ENCODE data around the gene HSD17B10.
"Not testable (repeated sequence)": the region's sequence is repeated elsewhere in the genome, so short reads cannot be mapped to it uniquely, and the experiment has no call there.

HSD17B10 gene

DNA sequence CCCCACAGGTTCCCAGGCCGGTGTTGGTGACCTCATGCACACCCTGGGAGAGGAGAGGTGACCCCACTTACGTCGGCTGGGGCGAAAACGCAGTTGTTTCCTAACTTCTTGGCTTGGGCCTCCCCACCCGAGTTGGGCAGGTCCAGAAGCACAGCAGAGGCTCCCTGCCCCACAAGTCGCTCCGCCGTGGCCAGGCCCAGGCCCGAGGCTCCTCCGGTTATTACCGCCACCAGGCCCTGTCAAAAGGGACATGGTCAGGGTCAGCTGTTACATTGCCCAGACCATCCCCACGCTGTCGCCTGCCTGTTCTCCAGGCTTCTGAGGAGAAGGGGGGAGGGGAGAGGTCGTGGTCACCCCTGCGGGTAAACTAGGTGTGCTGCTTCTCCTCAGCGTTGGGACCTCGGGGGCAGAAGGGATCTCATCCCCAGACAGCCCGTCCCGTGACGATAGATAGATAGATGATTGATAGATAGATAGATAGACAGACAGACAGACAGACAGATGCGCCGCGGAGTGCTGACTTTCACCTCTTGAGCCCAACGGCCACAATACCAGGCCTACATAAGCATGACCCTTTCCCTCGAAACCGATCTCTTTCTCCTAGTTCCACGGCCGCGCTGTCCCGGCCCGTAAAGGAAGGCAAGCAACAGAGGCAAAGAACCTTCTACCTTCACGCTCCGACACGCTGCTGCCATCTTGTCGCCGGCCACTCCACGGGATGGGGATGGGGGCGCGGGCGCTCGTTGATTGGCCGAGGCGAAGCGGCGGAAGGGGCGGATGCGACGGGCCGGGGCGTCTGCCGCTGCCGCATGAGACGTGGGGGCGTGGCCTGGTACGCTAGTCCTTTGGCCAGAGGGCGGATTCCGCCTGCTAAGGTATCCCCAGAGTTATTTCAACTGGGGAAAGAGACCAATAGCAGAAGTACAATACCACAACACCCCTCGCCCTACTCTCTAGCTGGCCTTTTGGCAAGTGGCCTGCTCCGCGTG is at the start of gene HSD17B10:
Gene HSD17B10, minus strand, starts transcription at position 720 of the 989 bp plus-strand sequence. Its CDS starts 25 bp downstream, at position 695.
- DNase-seq = peak; percentile 88

DNA sequence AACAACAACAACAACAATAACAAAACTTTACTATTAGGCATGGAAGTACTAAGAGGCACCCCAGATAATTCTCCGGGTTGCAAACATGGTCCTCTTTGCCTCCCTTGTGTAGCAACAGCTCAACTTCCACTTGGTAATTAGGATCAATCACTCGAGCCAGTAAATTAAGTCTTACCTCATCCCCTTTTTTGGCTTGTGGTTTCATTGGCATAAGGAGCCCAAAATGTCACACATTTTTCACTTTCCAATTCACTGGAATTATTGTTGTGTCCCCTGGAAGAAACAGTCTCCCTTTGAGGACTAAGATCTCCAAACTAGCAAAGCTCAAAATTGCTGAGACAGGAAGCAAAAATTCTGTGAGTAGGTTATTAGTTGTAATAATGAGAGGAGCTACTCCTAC is 49.2 kb upstream of the HSD17B10 start:
- no peak for DNase-seq

- peak; percentile 33 for DNase-seq
These were observed 47.8 kb upstream of the HSD17B10 start for GRCh38 chrX:53481816-53482465.

DNA sequence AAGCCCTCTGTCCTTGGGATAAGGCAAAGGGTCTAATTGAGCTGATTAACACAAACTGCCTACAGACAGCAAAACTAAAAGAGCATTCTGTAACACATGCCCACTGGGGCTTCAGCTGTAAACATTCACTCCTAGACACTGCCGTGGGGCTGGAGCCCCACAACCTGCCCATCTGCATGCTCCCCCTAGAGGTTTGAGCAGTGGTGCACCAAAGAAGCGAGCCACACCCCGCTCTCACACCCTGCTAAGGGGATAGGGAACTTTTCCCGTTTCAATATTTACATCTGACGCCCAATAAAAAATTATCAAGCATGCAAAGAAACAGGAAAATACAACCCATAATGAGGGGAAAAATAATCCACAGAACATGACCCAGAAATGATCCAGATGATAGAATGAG is 46.9 kb upstream of the HSD17B10 start:
- DNase-seq = no peak

GRCh38 chrX:53479301-53479700 is 45.1 kb upstream of the HSD17B10 start:
- no peak for DNase-seq

DNA sequence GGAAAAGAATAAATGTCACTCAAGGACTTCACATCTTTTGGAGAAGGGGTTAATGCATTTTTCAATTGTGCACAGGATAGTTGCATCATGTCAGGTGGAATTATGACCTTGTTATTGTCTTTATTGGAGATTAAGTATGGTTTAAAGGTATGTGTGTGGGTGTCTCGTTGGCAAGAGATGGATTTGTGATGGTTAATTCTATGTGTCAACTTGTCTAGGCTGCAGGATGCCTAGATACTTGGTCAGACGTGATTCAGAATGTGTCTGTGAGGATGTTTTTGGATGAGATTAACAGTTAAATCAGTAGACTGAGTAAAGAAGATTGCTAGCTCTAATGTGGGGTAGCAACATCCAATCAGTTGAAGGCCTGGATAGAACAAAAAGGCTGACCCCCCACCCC is 42.2 kb upstream of the HSD17B10 start:
- DNase-seq = no peak

DNA sequence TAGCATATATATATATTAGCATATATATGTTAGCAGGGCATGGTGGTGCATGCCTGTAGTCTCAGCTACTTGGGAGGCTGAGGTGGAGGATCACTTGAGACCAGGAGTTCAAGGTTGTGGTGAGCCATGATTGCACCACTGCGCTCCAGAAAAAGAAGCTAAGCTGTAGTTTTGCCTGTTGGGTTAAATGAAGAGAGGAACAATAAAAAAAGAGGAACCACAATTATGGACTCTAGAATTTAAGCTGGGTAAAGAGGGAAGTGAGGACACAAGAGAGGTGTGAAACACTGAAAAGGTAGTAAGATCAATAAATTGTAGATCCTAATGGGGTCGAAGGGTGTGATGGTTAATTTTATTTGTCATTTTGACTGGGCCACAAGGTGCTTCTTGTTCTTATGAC is 40.5 kb upstream of the HSD17B10 start:
- DNase-seq = no peak

GRCh38 chrX:53471346-53471745 is 37.2 kb upstream of the HSD17B10 start:
- no peak for DNase-seq

DNA sequence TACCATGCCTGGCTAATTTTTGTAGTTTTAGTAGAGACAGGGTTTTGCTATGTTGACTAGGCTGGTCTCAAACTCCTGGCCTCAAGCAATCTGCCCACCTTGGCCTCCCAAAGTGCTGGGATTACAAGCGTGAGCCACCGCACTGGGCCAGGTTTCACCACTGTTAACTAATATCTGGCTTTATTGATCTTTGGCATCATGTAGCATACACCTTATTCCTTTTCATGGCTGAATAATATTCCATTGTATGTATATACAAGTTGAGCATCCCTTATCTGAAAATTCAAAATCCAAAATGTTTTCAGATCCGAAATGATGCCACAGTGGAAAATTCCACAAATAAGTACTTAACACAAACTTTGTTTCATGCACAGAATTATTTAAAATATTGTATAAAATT is 34.5 kb upstream of the HSD17B10 start:
- DNase-seq = not testable (repeated sequence)

DNA sequence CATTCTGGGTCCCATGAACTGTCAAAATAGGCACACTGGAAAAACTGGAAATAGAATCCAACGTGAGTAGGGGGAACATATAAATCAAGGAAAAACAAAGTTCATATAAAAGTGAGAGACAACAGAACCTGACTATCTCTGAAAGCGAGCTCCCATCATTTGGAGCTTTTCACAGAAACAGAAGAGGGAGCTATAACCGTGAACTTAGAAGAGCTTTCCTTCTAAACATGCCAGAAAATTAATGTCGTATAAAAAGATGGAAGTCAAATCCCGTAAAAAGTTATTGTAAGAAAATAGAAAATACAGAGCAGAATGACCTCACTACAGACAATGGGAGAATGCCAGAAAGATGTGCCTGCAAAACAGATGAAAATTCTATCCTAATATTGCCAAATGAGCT is 23.9 kb upstream of the HSD17B10 start:
- DNase-seq = no peak

DNA sequence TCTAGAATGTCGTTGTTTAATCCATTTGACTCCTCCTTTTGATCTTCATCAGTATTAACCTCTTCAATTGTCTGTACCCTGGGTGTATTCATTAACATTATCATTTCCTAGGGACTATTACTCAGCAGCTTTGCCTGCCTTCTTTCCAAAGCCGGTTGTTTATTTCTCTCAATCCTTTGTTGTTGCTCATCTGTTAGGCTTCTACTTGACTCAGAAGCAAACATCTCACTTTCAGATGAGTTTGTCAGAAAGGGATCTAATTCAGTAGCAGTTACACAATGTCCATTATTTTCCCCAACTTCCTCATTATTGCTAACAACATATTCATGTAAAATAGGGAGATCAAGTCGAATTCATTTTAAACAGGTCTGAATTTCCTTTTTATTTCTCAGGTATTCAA is 22.1 kb upstream of the HSD17B10 start:
- no peak for DNase-seq

GRCh38 chrX:53452812-53453211 is 18.6 kb upstream of the HSD17B10 start:
- no peak for DNase-seq

GRCh38 chrX:53449632-53450031 is 15.5 kb upstream of the HSD17B10 start:
- no peak for DNase-seq

DNA sequence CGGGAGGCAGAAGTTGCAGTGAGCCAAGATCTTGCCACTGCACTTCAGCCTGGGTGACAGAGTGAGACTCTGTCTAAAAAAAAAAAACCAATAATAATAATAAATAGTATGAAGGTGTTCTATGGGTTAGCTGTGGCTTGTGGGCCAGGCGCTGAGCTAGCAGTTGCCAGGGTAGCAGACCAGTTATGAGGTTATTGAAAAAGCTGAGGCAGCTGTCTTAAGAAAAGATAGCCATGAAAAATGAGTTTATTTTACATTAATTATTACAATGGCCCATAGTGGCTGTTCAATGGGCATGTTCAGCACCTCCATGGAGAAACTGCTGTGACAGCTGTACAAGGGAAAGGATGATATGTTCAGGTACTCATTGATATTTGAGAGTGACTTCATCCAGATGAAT is 13.3 kb upstream of the HSD17B10 start:
- no peak for DNase-seq

- DNase-seq = peak; percentile 26
These were observed 11.8 kb upstream of the HSD17B10 start for GRCh38 chrX:53445977-53446376.

DNA sequence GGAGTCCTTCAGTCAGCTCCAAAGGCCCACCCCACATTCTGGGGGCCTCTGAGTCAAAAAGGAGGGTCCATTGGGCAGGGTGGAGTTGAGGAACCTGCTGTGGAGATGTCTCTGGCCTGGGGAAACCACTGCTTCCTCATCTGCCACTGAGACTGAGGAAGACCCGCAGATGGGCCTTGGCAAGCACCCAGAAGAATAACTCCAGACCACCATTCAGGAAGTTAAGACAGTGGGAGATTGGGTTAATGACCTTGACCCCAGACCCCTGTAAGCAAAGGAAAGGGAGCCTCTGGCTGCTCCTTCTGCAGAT is 8.1 kb upstream of the HSD17B10 start:
- no peak for DNase-seq

DNA sequence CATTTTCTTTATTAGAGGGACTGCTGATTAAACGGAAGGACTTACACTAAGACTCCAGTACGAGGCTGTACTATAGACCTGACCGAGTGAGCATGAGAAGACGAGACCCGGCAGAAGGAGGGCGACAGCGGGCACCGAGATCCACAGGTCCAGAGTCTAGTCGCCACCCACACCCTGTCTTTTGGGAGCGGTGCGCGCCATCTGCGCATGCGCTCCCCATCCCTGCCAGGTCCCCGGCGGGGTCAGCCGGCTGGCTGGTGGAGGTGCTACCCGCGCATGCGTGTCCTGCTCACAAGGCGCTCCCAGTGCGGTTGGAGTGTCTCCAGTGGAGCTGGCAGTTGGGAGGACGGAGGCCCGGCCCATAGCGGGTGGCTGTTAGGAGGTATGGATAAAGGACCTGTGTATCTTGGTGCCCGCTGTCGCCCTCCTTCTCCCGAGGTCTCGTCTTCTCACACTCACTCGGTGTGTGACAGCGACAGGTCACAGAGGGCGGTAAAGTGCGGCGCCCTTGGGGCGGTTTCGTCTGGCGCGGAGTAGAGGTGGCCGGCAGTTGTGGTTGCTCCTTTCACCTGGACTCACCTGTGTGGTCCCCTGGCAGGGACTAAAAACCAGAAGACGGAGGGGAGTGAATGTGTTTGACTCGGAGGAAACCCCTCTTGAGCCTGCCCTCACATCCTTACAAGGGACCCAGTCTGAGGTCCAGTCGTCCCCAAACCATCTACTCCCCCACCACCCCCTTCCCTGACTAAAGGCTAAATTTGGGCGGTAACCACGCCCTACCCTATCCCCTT is 7.6 kb upstream of the HSD17B10 start:
- peak; percentile 66 for DNase-seq

DNA sequence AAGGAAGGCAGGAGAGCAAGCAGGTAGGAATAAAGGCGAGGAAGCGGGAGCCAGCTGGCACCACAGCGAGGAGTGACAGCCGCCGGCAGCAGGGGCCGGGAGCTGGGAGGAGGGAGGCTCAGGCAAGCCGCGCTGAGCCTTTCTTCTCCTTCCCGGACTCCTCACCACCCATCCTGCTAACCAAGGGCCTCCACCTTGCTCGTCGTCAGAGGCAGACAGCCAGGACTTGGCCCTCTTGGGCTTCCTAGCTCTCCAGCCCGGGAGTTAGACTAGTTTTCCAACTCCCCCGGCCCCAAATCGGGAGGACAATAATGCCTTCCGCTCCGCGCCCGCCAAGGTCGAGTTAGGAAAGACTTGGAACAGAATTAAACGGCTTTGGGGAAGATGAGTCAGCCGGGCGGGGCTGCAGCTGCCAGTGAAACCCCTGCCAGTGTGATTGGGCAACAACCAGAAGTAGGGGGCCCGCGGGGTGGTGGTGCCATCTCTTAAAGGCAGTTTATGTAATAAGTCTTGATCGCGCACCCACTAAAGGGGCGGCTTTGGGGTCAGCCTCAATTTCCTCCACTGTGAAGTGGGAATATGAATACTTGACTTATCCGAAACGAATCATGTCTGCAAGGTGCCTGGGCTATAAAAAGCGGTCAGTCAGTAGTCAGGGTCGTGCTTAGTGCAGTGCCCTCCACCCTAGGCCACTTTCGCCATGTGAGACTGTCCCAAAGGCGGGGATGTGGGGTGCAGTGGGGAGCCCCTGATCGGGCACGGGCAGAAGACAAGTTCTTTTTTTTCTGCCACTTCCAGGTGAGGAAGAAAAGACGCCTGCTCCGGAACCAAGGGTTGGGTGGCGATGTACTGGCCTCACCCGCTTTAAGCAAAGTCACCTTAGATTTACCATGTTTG is 6.7 kb upstream of the HSD17B10 start:
- peak; percentile 6 for DNase-seq

DNA sequence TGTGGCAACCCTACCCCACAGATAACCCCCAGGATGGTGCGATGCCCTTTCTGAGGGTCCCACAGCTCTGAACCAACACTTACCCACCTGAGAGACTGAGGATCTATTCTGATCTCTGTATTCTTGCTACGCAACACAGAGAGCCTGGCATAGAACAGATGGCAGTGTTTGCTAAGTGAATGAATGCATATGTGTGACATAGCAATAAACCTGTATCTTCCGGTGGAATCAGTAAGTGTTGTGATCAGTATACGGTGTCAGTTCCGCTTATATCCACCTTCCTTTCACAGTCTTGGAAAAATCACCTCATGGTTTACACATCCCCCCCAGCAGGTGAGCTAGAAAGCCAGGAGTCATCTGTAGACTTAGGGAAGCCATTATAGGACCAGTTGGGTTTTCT is 5.9 kb upstream of the HSD17B10 start:
- no peak for DNase-seq

DNA sequence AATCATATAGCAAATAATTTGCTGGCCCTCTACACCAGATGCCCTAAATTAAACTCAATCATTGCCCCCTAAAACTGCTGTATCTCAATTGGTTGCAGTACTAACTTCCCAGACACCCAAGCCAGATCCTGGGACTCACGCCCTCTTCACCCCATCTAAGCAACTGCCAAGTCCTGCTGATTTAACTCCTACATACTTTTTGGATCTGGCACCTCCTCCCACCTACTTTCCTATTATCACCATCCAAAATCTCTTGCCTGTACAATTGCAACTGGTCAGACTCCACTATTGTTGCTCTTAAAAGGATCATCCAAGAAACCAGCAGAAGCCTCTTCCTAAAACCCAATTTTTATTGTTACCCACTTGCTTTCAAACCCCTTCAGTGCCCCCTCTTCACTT is 4.7 kb upstream of the HSD17B10 start:
- DNase-seq = no peak

DNA sequence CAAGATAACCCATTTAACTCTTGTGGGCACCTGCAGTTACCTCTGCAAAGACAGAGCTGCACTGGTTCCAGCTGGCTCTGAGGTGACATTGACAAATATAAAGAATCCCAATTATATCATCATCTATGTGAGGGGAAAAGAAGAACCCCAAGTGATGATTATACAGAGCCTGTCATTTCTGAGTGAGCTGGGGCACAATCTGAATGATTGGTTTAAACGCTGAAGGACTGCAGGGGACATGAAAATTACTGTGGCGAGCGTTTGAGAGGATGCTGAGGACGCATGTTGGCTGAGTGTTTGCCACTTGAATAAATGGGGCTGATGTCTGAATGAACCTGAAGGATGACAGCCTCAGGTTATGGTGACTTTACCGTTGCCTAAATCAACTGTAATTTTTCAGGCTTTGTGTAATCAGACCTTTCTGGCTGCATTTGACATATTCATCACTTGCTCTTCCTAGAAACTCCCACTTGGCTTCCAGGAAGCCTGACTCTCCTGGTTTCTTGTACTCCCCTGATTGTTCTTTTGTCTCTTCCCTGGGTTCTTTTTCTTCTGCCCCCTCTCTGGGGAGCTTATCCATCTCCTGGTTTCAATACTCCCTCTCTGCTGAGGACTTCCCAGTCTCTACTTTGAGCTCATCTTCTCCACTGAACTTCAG is 4.1 kb upstream of the HSD17B10 start:
- no peak for DNase-seq

- DNase-seq = no peak
These were observed 3.0 kb upstream of the HSD17B10 start for GRCh38 chrX:53437206-53437605.
